Measurements from ENCODE around the gene ARHGAP45.
A peak's percentile ranks its signal among the peaks of the same experiment; 100 is the strongest.

ARHGAP45 gene

DNA sequence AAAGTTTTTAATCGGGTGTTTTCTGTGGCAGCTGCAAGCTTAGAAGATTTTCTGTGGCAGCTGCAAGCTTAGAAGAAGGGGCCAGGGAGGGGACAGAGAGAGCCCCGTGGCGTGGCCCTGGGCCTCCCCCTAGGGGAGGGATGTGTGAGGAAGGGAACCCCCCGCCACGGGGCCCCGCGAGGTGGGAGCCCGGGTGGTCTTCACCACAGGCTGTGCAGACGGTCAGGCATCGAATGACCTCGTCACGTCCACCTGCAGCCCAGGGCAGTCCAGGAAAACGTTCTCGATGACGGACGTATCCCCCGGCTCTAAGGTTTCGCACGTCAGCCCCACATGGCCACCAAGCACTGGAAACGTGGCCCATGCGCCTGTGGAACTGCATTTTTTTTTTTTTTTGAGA lies 19.6 kb downstream of the ARHGAP45 start:
- no peak for DNase-seq (ENCODE audit: low read depth in 2 of 2)

GRCh38 chr19:1087813-1088415 lies 20.9 kb downstream of the ARHGAP45 start:
- no peak for DNase-seq (ENCODE audit: low read depth in 2 of 2)

GRCh38 chr19:1088416-1089010 lies 21.5 kb downstream of the ARHGAP45 start:
- no peak for DNase-seq (ENCODE audit: low read depth in 2 of 2)

DNA sequence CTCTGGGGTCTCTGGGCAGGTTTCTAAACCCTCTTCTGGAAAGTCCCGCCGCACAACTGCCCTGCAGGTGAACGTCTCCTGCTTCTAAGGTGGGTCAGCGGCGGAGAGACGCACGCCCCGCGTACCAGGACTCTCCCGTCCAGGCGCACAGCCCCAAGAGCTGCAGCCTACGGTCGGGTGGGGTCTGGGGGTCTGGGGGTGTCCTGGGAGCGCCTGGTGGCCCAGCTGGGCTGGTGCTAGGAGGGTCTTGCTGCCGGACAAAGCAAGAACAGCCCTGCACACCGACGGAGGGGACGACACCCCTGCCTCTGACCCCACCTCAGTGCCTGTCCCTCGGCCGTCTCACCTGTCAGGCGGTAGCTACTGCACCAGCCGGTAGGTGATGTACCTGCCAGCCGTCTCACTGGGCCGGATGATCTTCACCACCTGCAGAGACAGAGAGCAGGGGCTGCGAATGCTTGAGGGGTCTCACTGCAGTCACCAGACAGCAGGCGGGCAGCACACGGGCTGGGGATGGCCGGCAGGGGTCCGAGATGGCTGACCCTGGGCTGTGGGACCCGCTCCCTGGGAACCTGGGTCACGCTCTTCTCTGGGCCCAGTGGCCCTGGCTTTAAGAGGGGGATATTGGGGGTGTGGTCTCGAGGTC lies 22.3 kb downstream of the ARHGAP45 start:
- no peak for DNase-seq (ENCODE audit: low read depth in 2 of 2)

DNA sequence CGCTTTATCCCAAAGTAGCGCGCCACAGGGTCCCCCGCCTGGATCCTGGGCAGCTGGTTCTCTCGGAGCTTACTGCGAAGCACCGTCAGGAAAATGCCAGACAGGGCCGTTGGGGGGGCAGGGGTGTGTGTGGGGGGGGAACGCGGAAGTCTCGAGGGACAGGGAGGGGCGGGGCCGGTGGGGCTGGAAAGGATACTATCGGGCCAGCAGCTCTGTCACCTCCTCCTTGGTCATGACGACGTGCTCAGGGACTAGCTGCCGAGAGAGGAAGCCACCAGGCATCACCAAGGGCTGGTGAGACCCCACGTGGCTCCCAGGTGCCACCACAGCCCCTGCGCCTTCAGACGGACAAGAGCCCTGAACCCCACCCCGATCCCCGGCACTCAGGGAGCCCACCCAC lies 22.9 kb downstream of the ARHGAP45 start:
- no peak for DNase-seq (ENCODE audit: low read depth in 2 of 2)

DNA sequence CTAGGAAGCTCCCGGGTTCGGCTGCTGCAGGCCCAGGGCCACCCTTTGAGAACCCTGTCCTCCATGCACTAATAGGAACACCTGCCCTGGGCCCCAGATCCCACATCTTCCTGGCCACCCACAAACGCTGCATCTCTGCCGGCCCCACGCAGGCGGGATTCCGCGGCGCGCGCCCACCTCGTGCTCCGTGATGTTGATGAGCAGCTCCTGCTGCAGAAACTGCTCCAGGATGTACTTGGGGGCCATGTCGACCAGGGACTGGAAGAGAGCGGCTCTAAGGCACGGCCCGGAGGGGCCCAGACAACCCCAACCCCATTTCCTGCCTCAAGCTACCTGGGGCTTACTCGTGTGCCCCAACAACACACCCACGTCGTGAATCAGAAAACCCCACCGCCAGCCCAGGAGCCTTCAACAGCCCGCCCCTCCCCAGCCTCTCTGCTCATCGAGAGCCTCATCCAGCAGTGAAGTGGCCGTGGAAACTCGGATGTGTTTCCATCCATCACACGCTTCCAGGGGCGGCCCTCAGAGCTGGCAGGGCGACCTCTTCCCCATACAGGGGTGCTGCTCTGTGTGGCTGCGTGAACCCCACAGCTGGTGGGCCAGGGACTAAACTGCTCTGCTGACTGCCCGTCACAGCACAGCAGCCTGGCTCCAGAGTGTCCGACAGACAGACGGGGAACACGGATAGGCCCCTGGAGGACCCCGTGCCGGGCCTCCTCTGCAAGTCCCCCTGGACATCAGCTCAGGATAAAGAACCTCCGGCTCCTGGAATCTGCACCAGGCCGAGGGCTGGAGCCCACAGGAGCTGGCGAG lies 24.0 kb downstream of the ARHGAP45 start:
- no peak for DNase-seq (ENCODE audit: low read depth in 2 of 2)

DNA sequence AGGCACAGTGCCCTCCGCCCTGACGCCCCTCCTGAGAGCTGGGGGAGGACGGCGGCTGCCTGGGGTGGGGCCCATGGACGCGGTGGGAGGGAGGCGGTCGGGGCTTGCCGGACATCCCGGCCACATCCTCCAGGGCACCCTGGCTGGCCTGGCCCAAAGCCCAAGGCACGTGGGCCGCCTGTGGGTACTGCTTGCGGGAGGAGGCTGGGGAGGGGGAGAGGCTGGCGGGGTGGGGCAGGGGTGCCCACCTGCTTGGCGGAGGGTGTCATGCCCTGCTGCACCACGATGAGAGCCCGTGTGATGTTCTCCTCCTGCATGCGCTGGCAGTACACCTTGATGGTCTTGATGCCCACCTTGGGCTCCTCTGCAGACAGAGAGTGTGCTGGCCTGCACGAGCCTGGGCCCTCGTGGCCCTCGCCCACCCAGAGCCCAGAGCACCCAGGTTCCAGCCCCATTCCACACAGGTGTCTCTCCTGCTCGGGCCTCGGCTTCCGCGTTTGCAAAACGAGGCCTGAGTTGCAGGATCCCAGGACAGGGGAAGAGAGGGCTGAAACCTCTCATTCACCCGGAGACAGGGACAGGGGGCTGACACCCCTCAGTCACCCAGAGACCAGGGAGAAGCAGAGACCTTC lies 24.7 kb downstream of the ARHGAP45 start:
- DNase-seq (ENCODE audit: low read depth in 2 of 2) = no peak

- no peak for DNase-seq (ENCODE audit: low read depth in 2 of 2)
Observed at GRCh38 chr19:1093330-1093729, 26.4 kb downstream of the ARHGAP45 start.

GRCh38 chr19:1093811-1094553 lies 27.0 kb downstream of the ARHGAP45 start:
- no peak for DNase-seq (ENCODE audit: low read depth in 2 of 2)

GRCh38 chr19:1094655-1094977 lies 27.6 kb downstream of the ARHGAP45 start:
- DNase-seq (ENCODE audit: low read depth in 2 of 2) = no peak

DNA sequence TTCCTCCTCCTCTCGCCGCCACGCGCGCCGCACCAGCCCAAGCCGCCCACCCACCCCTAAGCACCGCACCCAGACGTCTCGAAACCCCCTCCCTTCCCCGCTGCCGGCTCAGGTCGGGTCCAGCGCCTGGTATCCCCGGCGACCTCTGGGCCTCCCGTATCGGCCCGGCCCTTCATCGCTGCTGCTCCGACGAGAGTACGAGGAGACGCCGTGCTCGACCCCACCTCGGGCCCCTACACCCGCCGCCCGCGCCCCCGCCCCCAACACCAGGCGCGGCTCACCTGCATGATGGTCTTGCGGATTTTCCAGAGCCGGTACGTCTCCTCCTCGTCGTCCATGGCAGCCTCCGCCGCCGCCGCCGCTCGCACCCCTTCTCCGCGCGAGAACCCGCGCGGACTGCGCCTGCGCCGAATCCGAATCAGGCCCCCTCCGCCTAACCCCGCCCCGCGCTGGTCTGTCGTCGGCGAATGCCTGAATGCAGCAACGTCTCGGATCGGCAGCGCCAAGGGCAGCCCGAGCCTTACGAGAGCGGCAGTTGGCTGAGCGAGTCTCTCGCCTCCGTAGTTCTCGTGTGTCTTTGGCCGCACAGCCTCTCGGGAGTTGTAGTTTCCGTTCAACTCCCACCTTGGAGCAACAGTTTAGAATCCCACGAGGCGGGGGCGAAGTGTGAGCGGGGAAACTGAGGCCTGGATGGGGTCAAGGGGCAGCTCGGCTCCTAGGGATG lies 28.2 kb downstream of the ARHGAP45 start, which contains the start of gene POLR2E:
Gene POLR2E, minus strand, starts transcription at position 398 of the 724 bp plus-strand sequence. Its CDS starts 60 bp downstream, at position 338.
- peak; percentile 97 for DNase-seq (ENCODE audit: low read depth in 2 of 2)

DNA sequence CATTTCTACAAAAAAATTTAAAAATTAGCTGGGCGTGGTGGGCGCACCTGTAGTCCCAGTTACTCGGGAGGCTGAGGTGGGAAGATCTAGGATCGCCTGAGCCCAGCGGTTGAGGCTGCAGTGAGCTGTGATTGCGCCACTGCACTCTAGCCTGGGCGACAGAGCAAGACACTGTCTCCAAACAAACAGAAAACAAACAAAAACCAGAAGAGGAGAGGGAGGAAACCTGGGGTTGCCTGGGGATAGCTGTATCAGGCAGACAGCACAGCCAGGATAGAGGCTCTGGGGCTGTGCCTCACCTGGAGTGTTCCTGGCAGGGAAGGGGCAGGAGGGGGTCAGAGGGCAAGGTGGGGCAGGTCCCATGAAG lies 30.8 kb downstream of the ARHGAP45 start:
- DNase-seq (ENCODE audit: low read depth in 2 of 2) = no peak

GRCh38 chr19:1098177-1099051 lies 31.4 kb downstream of the ARHGAP45 start:
- DNase-seq (ENCODE audit: low read depth in 2 of 2) = no peak

GRCh38 chr19:1101337-1101698 lies 34.4 kb downstream of the ARHGAP45 start:
- no peak for DNase-seq (ENCODE audit: low read depth in 2 of 2)

DNA sequence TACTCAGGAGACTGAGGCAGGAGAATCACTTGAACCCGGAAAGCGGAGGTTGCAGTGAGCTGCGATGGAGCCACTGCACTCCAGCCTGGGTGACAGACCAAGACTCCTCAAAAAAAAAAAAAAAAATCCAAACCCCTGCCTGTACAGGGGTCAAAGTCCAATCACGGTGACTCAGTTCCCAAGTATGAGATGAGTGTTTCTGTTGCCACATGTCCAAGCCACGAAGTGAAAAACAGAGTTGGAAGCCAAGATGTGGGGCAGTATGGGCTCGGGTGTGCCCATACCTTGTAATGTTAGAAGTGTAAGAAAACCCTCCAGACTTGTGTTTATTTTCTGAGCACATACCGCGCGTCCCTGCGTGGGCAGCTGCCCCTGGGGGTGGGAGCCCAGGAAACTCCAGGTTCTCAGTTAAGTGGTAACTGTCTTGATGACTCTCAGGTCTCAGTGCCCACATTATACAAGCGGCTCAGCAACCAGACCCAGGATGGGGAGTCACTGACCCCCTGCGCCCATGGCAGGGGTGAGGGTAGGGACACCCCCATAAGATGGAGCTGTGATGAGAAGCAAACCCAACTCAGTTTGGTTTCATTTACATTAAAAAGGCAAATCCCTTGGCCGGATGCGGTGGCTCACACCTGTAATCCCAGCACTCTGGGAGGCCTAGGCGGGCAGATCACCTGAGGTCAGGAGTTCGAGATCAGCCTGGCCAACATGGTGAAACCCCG lies 35.6 kb downstream of the ARHGAP45 start:
- DNase-seq (ENCODE audit: low read depth in 2 of 2) = no peak

DNA sequence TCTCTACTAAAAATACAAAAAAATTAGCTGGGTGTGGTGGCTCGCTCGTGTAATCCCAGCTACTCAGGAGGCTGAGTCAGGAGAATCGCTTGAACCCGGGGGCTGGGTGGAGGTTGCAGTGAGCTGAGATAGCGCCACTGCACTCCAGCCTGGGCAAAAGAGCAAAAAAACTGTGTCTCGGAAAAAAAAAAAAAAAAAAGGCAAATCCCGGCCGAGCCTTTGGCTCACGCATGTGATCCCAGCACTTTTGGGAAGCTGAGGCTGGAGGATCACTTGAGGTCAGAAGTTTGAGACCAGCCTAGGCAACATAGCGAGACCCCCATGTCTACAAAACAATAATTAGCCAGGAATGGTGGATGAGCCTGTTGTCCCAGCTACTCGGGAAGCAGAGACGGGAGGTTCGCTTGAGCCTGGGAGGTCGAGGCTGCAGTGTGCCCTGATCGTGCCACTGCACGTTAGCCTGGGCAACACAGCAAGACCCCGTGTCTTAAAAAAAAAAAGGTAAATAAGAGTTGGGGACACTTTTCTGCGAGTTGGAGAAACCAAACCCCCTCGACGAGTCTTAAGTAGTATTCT lies 36.3 kb downstream of the ARHGAP45 start:
- no peak for DNase-seq (ENCODE audit: low read depth in 2 of 2)

DNA sequence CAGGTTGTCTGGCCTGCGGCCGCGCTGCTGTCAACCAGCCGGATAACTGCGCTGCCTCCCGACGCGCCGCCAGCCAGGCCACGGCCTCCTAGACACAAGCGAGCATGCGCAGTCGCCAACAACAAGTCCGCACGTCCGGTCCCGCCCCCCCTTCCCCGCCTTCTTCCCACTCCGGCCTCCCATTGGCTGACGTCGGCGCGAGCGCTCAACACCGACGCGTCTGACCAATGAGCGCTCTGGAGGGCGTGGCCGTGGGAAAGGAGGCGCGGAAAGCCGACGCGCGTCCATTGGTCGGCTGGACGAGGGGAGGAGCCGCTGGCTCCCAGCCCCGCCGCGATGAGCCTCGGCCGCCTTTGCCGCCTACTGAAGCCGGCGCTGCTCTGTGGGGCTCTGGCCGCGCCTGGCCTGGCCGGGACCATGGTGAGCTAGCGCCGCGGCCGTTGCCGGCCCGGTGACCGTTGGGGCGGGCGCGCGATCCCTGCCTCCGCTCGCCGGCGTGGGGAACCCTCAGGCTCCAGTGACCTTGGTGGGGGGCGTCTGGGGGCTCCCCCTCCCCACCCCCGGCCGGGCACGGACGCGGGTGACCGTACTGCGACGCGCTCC lies 36.8 kb downstream of the ARHGAP45 start, which contains the start of gene GPX4:
Gene GPX4, plus strand, starts transcription at position 287 of the 603 bp plus-strand sequence. Its CDS starts 50 bp downstream, at position 337.
- peak; percentile 97 to 98 for DNase-seq (ENCODE audit: low read depth in 2 of 2)

DNA sequence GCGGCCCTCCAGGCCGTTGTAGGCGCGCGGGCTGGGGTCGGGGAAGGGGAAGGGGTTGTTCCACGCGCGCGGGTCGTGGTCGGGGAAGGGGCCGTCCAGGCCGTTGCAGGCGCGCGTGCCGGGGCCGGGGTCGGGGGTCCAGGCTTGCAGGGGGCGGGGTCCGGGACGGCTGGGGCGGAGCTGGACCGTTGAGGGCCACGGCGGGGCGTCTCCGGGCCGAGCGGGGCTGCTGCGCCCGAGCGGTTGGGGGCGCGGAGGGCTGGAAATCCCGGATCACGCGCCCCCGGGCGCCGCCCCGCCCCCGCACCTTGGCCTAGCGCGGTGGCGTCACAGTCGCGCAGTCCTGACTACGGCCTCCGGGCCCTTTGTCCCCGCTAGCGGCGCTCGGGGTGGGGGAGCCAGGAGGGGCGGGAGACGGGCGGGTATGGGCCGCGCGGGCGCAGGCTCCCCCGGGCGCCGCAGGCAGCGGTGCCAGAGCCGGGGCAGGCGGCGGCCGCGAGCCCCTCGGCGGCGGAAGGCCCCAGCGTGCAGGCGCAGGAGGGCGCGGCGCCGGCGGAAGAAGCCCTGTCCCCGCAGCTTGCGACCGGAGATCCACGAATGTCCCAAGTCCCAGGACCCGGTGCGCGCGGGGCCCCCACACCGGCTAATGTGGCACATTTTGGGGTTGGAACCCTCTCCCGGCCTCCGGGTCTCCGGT lies 37.5 kb downstream of the ARHGAP45 start:
- peak; percentile 59 to 61 for DNase-seq (ENCODE audit: low read depth in 2 of 2)

All from stimulated activated CD8-positive, alpha-beta memory T cell treated with anti-CD3 and anti-CD28 coated beads, Interleukin-7, amount 100 ng/mL, for 1 hour (primary cell).